ENCODE measurements around the gene ESYT2. TPM values are rescaled to one million over a fixed set of nuclear protein-coding genes. Genes with fewer than 3 reads are reported as not detected.

Gene ESYT2
- total RNA-seq, 1 donor from 2014 or later: 60.9 TPM

DNA sequence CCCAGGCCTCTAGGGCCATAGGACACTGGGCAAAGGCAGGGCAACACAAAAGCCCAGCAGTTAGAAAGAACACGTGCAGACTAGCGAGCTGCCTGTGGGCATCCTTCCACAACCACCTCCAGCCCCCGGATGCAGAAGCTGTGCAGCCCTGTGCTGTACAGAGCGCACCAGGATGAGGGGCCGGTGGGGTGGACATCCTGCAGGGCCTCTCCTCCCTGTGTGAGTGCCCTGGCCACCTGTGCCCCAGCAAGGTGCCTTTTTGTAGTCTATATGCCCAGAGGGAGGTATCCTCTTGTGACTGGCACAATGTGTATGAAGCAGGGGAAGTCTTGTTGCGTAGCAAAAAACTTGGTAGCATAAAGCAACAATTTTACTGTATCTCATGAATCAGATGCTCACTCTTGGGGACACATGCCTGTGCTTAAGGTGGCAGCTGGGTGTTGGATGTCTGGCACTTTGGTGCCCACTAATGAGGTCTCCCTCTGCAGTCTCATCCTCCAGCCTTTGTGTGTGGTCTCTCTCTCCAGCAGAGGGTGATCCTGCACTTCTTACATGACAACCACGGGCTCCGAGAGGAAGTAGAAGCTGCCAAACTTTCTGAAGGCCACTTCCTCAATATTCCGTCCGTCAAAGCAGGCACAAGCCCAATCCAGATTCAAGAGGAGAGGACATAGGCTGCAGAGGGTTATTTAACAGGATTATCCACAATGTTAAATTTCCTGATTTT is 133.4 kb downstream of the ESYT2 start:
- no peaks in the 10 kb centered on the region for H3K9me3 Mint-ChIP-seq (ENCODE audit: unreplicated experiment)
- FAIRE-seq: no peak

DNA sequence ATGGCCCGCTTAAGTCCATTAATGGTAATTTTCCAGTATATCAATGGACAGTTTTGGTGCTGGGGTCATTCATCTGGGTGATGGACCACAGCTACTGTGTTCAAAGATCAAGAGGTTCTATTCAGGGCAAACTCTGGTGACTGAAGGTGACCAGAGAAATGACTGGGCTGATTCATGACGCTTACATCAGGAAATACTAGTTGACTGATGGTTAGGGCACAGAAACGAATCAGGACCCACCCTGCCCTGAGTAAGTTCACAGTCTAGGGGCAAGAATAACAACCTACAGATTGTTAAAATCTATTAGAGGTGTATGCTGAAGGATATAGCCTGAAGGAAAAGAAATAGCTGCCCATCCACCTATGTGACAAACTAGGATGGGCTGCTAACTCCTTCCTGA is 134.3 kb downstream of the ESYT2 start:
- TF ChIP-seq, protein P1, sequence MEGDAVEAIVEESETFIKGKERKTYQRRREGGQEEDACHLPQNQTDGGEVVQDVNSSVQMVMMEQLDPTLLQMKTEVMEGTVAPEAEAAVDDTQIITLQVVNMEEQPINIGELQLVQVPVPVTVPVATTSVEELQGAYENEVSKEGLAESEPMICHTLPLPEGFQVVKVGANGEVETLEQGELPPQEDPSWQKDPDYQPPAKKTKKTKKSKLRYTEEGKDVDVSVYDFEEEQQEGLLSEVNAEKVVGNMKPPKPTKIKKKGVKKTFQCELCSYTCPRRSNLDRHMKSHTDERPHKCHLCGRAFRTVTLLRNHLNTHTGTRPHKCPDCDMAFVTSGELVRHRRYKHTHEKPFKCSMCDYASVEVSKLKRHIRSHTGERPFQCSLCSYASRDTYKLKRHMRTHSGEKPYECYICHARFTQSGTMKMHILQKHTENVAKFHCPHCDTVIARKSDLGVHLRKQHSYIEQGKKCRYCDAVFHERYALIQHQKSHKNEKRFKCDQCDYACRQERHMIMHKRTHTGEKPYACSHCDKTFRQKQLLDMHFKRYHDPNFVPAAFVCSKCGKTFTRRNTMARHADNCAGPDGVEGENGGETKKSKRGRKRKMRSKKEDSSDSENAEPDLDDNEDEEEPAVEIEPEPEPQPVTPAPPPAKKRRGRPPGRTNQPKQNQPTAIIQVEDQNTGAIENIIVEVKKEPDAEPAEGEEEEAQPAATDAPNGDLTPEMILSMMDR (IDR thresholded peaks at IDR 0.05; ENCODE audit: insufficient read depth, low read depth, low read length): no peak
- TF ChIP-seq EZH2 (IDR thresholded peaks at IDR 0.05; ENCODE audit: insufficient read depth, low read length): no peak
- Histone ChIP-seq H4K20me1 (ENCODE audit: insufficient read depth, low read length) (no peaks in the 10 kb centered on the region), H3K9me3 (ENCODE audit: insufficient read depth, low read depth, low read length) (no peaks in the 10 kb centered on the region), H3K27ac (ENCODE audit: low read depth, low read length) (no peak overlapping the region), H3K79me2 (ENCODE audit: insufficient read depth, low read length) (peaks cover 46% of the 10 kb centered on the region), H3K4me1 (ENCODE audit: insufficient read depth, low read length) (no peaks in the 10 kb centered on the region), H3K27me3 (ENCODE audit: insufficient read depth, low read length) (no peaks in the 10 kb centered on the region), H3K4me3 (ENCODE audit: insufficient read depth, low read depth, low read length) (no peak overlapping the region), H3K36me3 (ENCODE audit: insufficient read depth, low read length) (peaks cover 2% of the 10 kb centered on the region), H2AFZ (ENCODE audit: low read depth, low read length) (no peak overlapping the region), H3K9ac (ENCODE audit: low read length) (no peak overlapping the region), H3K4me2 (ENCODE audit: low read length) (no peak overlapping the region)
- Mint-ChIP-seq H3K4me3 (ENCODE audit: unreplicated experiment) (no peak overlapping the region), H3K27ac (ENCODE audit: unreplicated experiment) (no peak overlapping the region), H3K9me3 (ENCODE audit: unreplicated experiment) (no peaks in the 10 kb centered on the region), H3K27me3 (ENCODE audit: low read depth, unreplicated experiment) (no peaks in the 10 kb centered on the region), H3K36me3 (ENCODE audit: low read depth, unreplicated experiment) (peaks cover 3% of the 10 kb centered on the region), H3K4me1 (ENCODE audit: low read depth, unreplicated experiment) (no peaks in the 10 kb centered on the region)
- DNase-seq (ENCODE audit: low read depth): no peak
- no peak for FAIRE-seq

More for the DNA sequence above, 133.4 kb downstream of the ESYT2 start:
- Histone ChIP-seq H3K9me3 (ENCODE audit: insufficient read depth, low read depth, low read length) (no peaks in the 10 kb centered on the region), H4K20me1 (ENCODE audit: insufficient read depth, low read length) (no peaks in the 10 kb centered on the region), H3K4me3 (ENCODE audit: insufficient read depth, low read depth, low read length) (no peak overlapping the region), H3K4me1 (ENCODE audit: insufficient read depth, low read length) (no peaks in the 10 kb centered on the region), H3K36me3 (ENCODE audit: insufficient read depth, low read length) (peaks cover 7% of the 10 kb centered on the region), H3K9ac (ENCODE audit: low read length) (no peak overlapping the region), H3K4me2 (ENCODE audit: low read length) (peak overlapping the region; percentile 34), H3K27ac (ENCODE audit: low read depth, low read length) (no peak overlapping the region), H2AFZ (ENCODE audit: low read depth, low read length) (peak overlapping the region; percentile 29), H3K27me3 (ENCODE audit: insufficient read depth, low read length) (no peaks in the 10 kb centered on the region), H3K79me2 (ENCODE audit: insufficient read depth, low read length) (peaks cover 55% of the 10 kb centered on the region)
- Mint-ChIP-seq H3K27ac (ENCODE audit: unreplicated experiment) (no peak overlapping the region), H3K4me1 (ENCODE audit: low read depth, unreplicated experiment) (no peaks in the 10 kb centered on the region), H3K4me3 (ENCODE audit: unreplicated experiment) (no peak overlapping the region), H3K36me3 (ENCODE audit: low read depth, unreplicated experiment) (peaks cover 3% of the 10 kb centered on the region), H3K27me3 (ENCODE audit: low read depth, unreplicated experiment) (no peaks in the 10 kb centered on the region)
- peak; percentile 64 for DNase-seq (ENCODE audit: low read depth)
- TF ChIP-seq EZH2 (IDR thresholded peaks at IDR 0.05; ENCODE audit: insufficient read depth, low read length): no peak
- TF ChIP-seq, protein P1 (IDR thresholded peaks at IDR 0.05; ENCODE audit: insufficient read depth, low read depth, low read length): peak; percentile 55

DNA sequence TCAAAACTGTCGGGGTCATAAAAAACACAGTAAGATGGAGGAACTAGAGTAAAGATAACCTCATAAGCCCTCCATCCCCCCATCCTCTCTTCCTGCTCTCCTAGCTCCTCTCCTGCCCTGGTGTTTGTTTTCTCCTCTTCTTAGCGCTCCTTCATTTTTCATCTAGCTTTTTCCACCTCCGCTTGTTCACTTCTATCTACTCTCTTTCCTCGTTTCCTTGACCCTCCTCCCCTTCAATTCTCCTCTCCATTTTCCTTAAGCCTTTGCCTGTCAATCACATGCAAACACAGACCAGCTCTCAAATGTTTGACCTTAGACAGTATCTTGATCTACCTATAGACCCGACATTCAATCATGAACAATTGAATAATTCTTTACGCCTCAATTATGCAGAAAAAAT is 134.7 kb downstream of the ESYT2 start:
- H3K4me3 Mint-ChIP-seq (ENCODE audit: unreplicated experiment): no peak overlapping the region
- Histone ChIP-seq H3K9me3 (ENCODE audit: insufficient read depth, low read depth, low read length) (no peaks in the 10 kb centered on the region), H3K9ac (ENCODE audit: low read length) (no peak overlapping the region), H3K4me3 (ENCODE audit: insufficient read depth, low read depth, low read length) (no peak overlapping the region), H3K36me3 (ENCODE audit: insufficient read depth, low read length) (no peaks in the 10 kb centered on the region), H4K20me1 (ENCODE audit: insufficient read depth, low read length) (no peaks in the 10 kb centered on the region), H3K27ac (ENCODE audit: low read depth, low read length) (no peak overlapping the region), H3K27me3 (ENCODE audit: insufficient read depth, low read length) (no peaks in the 10 kb centered on the region), H3K79me2 (ENCODE audit: insufficient read depth, low read length) (peaks cover 42% of the 10 kb centered on the region), H3K4me1 (ENCODE audit: insufficient read depth, low read length) (no peaks in the 10 kb centered on the region), H2AFZ (ENCODE audit: low read depth, low read length) (no peak overlapping the region), H3K4me2 (ENCODE audit: low read length) (no peak overlapping the region)
- H3K27me3 Mint-ChIP-seq (ENCODE audit: low read depth, unreplicated experiment): no peaks in the 10 kb centered on the region
- FAIRE-seq (no peak), DNase-seq (ENCODE audit: low read depth) (no peak)
- H3K27ac Mint-ChIP-seq (ENCODE audit: unreplicated experiment): no peak overlapping the region
- TF ChIP-seq EZH2 (IDR thresholded peaks at IDR 0.05; ENCODE audit: insufficient read depth, low read length): no peak
- TF ChIP-seq, protein P1 (IDR thresholded peaks at IDR 0.05; ENCODE audit: insufficient read depth, low read depth, low read length): no peak
- H3K36me3 Mint-ChIP-seq (ENCODE audit: low read depth, unreplicated experiment): peaks cover 3% of the 10 kb centered on the region
- no peaks in the 10 kb centered on the region for H3K9me3 Mint-ChIP-seq (ENCODE audit: unreplicated experiment)
- H3K4me1 Mint-ChIP-seq (ENCODE audit: low read depth, unreplicated experiment): no peaks in the 10 kb centered on the region

All from astrocyte (in vitro differentiated cells and primary cell).